NCI-H146 (cell line): ENCODE data around the gene C1orf115.
"Not testable (repeated sequence)": the region's sequence is repeated elsewhere in the genome, so short reads cannot be mapped to it uniquely, and the experiment has no call there.

Source experiments
- DNase-seq: peaks from one replicate; lab custom pipeline; 2025; lab: John Stamatoyannopoulos, UW

Gene C1orf115

GRCh38 chr1:220694866-220695382 lies 4.8 kb downstream of the C1orf115 start:
- no peak for DNase-seq

GRCh38 chr1:220695426-220695825 lies 5.3 kb downstream of the C1orf115 start:
- no peak for DNase-seq

- no peak for DNase-seq
These were observed 6.2 kb downstream of the C1orf115 start for GRCh38 chr1:220696226-220696862.

GRCh38 chr1:220696863-220697231 lies 6.7 kb downstream of the C1orf115 start:
- DNase-seq, result no peak

- no peak for DNase-seq
These were observed 7.2 kb downstream of the C1orf115 start for GRCh38 chr1:220697326-220697725.

- no peak for DNase-seq
These were observed 8.4 kb downstream of the C1orf115 start for GRCh38 chr1:220698607-220699016.

- no peak for DNase-seq
These were observed 8.9 kb downstream of the C1orf115 start for GRCh38 chr1:220699044-220699443.

- DNase-seq, result no peak
These were observed 10.5 kb downstream of the C1orf115 start for GRCh38 chr1:220700556-220701179.

- no peak for DNase-seq
These were observed 11.8 kb downstream of the C1orf115 start for GRCh38 chr1:220701974-220702373.

GRCh38 chr1:220702733-220703270 lies 12.6 kb downstream of the C1orf115 start:
- DNase-seq, result no peak

GRCh38 chr1:220703305-220703704 lies 13.1 kb downstream of the C1orf115 start:
- DNase-seq, result no peak

- DNase-seq, result no peak
These were observed 15.6 kb downstream of the C1orf115 start for GRCh38 chr1:220705782-220706181.

- DNase-seq, result no peak
These were observed 16.3 kb downstream of the C1orf115 start for GRCh38 chr1:220706480-220706879.

GRCh38 chr1:220707160-220707559 lies 17.0 kb downstream of the C1orf115 start:
- DNase-seq, result no peak

GRCh38 chr1:220708244-220708643 lies 18.1 kb downstream of the C1orf115 start:
- DNase-seq, result no peak

GRCh38 chr1:220708936-220709801 lies 19.0 kb downstream of the C1orf115 start:
- DNase-seq, result no peak

- no peak for DNase-seq
These were observed 20.2 kb downstream of the C1orf115 start for GRCh38 chr1:220710333-220710732.

- no peak for DNase-seq
These were observed 21.1 kb downstream of the C1orf115 start for GRCh38 chr1:220711056-220711809.

GRCh38 chr1:220715986-220716385 lies 25.8 kb downstream of the C1orf115 start:
- DNase-seq, result not testable (repeated sequence)

- DNase-seq, result no peak
These were observed 27.9 kb downstream of the C1orf115 start for GRCh38 chr1:220717800-220718640.

- not testable (repeated sequence) for DNase-seq
These were observed 31.1 kb downstream of the C1orf115 start for GRCh38 chr1:220721266-220721665.
